GM21423 (cell line): ENCODE measurements around the gene SEMA5A.

ENCODE experiments used
- ATAC-seq: cut with Tn5 transposase; IDR thresholded peaks from one replicate; pipeline ENCODE4 v1.9.1; 2021; ENCODE audit warnings: mild to moderate bottlenecking, moderate library complexity; ENCODE audit not compliant: unreplicated experiment

The SEMA5A gene

GRCh38 chr5:9297134-9297533, 248.7 kb downstream of the SEMA5A start:
- ATAC-seq = no peak

- ATAC-seq = no peak
These were observed 250.4 kb downstream of the SEMA5A start for GRCh38 chr5:9295466-9295801.

DNA sequence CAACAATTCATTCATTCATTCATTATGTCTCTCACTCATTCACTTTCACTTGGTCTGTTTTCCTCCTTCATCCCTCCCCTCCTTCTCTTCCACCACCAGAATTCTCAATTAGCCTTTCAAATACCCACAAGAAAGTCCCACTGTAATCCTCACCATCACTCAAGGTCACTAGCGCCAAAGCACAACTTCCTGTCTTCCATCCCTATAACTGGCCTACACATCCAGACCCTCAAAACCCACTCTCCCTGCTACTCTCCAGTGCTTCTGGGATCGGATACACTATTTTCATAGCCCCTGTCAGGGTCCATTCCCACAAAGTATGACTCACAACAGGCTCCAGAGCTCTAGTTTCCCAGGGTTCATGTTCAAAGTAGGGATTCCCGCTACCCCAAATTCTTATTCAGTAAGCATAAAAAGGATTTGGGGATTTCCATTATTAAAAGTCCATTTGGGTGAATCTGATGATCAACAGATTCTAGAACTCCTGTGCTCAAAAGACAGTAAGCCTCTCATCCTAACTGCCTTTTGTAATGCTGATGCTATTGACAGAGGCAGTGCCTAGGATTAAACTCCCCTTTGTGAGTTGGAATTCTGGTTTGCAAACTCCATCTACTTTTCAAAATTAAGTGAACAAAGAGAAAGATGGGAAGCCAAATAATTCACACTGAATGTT, 250.9 kb downstream of the SEMA5A start:
- no peak for ATAC-seq

DNA sequence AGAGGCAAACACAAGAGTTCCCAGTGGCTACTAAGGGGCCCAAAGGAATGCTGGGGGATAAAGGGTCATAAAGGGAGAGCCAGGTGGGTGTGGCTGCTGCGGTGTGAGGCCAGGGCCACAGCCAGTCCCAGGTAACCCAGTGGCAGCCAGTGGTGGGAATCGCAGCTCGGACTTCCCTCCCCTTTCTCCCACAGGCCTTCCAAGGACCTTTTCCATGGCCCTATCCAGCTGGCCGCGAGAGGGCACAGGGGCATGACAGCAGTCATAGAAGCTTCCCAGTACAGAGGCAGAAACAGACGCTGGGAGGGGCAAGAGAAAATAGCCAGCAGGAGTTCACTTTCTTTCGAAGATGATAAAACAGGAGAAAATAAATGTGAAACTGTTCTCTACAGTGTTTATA, 257.6 kb downstream of the SEMA5A start:
- ATAC-seq = no peak

DNA sequence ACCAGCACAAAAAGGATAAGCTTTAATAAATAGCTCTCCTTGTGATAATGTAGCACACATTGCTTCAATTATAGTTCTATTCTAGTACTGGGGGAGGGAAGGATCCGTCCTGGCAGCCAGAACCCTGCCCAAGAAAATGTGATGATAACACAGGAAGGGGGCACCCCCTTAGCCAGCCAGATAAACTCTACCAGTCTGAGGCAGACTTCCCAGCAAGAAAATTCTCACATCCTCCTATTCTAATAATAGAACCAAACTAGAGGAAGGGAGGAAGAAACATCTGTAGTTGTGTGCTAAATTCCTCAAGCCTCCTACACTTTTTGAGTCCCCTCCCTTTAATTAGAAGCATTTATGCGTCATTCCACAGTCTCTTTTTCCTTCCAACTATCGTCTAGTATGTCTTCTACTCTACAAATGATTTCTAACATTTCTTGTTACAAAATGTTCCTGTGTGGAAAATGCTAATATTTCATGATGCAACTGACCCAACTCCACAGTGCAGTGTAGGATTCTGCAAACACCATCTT, 261.0 kb downstream of the SEMA5A start:
- ATAC-seq = no peak

DNA sequence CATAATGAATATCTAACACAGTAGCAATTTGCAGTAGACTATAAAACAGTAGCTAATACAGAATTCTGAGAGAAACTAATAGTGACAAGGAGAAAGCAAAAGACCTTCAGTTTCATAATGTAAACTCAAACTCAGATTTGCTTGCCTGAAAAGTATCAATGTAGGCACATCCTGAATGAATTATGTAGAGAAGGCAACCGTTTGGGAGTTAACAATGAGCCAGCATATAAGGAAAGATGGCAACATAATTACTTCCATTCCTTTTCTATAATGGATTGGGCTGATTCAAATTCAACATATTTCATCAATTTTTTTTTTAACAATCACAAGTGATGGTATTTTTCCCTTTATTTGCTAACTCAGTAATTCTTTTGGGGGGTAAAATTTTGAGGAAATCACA, 261.6 kb downstream of the SEMA5A start:
- no peak for ATAC-seq

DNA sequence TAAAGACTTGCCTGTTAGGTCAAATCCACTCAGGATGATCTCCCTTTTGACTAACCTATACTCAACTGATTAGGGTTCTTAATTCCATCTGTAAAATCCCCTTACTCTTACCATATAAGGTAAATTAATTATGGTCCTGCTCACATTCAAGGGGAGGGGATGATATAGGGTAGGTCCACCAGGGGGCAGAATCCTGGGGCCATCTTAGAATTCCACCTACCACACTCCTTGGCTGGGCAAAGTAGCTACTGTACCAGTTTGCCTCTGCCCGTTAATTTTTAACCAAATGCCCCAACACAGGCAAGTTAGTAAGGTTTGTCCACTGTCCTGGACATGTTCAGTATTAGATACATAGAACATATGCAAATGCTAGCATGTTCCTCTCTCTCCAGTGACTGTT, 262.4 kb downstream of the SEMA5A start:
- ATAC-seq = no peak

DNA sequence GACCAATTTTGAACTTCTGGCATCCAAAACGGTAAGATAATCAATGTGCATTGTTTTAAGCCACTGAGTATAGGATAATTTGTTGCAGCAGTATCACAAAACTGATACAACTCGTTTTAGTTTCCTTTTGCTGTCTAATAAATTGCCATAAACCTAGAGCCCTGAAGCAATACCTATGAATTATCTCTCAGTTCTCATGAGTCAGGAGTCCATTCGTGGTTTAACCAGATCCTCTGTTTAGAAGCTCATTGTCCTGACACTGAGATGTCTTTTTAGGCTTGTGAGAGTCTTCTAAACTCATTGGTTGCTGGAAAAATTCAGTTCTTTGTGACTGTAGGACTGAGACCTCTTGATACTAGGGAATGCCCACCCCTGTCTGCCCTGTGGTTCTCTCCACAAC, 262.9 kb downstream of the SEMA5A start:
- ATAC-seq = no peak

DNA sequence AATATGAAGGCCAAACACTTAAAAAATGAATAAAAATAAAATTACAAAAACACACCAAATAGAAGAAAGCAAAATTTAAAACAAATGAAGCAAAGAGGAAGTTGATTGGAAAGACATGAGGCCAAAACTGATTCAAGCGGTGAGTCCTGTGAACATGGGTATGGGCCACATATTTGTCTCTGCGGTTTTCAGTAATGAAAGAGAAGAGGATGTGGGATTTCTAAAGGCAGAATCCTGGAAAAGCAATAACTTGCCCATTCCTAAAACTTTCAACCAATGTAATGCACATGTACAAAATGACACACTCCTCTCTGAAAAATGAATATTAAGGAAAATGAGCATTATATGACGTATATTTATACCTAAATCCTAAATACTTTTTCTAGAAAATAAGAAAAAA, 263.7 kb downstream of the SEMA5A start:
- no peak for ATAC-seq

DNA sequence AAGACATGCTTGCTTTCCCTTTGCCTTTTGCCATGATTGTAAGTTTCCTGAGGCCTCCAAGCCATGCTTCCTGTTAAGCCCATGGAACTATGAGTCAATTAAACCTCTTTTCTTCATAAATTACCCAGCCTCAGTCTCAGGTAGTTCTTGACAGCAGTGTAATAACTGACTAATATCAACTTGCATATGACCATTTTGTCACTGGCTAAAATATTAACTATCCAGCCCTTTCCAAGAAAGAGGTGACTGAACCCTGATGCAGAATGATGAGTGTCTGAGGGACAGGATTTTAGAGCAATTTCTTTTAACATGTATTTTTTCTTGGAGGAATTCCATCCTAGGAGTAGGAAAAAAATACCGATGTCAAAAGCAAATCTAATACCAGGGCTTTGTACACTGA, 266.1 kb downstream of the SEMA5A start:
- no peak for ATAC-seq

- ATAC-seq = no peak
These were observed 266.8 kb downstream of the SEMA5A start for GRCh38 chr5:9278921-9279603.

- no peak for ATAC-seq
These were observed 276.9 kb downstream of the SEMA5A start for GRCh38 chr5:9269014-9269413.

GRCh38 chr5:9268226-9268625, 277.6 kb downstream of the SEMA5A start:
- no peak for ATAC-seq

- no peak for ATAC-seq
These were observed 280.2 kb downstream of the SEMA5A start for GRCh38 chr5:9265441-9266287.

DNA sequence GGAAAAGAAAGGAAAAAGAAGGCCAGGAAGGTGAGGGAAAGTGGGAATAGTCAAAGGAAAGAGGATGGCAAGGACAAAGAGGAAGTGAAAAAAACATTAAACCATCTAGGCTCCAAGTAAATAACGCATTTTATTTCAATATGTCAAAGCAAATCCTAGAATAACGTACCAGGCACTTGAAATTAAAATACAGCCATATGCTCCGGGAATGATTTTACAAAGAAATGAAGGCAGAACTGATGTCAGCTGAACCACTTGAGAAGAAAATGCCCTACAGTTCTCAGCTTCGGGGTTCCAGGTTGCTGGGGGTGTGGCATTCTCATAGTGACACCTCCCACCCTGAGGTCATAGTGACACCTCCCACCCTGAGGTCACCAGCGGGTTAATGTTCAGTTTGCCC, 281.6 kb downstream of the SEMA5A start:
- ATAC-seq = no peak

- no peak for ATAC-seq
These were observed 282.2 kb downstream of the SEMA5A start for GRCh38 chr5:9263656-9264055.

GRCh38 chr5:9251379-9251980, 294.4 kb downstream of the SEMA5A start:
- ATAC-seq = no peak

DNA sequence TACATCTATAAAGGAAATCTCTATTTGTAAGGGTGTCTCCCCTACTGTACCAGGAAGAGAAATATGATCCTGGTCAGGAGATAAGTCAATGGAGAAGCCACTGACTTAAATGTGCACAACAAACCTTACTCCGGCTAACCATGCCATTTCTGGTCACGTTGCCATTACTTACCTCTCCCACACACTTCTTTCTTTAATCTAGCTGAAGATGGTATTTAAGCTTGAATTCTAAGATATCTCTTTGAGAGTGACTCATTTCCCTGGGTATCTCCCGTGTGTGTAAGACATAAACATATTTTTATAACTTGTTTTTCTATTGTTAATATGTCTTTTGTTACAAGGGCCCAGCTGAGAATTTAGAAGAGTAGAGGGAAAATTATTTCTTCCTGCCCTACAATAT, 296.6 kb downstream of the SEMA5A start:
- no peak for ATAC-seq

DNA sequence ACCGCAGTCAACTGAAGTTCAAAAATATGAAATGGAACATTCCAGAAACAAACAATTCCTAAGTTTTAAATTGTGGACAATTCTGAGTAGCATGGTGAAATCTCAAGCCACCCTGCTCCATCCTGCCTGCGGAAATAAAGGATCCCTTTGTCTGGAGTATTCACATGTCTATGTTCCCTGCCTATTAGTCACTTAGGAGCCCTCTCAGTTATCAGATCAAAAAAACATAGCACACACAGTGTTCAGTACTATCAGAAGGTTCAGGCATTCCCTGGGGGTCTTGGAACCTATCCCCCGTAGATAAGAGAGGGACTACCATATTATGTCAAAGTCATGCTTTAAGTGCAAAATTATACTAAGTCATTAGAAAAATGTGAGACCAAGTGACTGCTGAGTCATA, 300.8 kb downstream of the SEMA5A start:
- ATAC-seq = no peak

GRCh38 chr5:9244417-9244816, 301.5 kb downstream of the SEMA5A start:
- no peak for ATAC-seq
